ENCODE measurements around the gene JUP. TPM values are rescaled to one million over a fixed set of nuclear protein-coding genes. Genes with fewer than 3 reads are reported as not detected.

Gene JUP
- total and polyA plus RNA-seq, 2 of the 13 experiments (the other 11 are each of a cell fraction or from before 2014, with no cell fraction given): 12.1 to 20.6 TPM

DNA sequence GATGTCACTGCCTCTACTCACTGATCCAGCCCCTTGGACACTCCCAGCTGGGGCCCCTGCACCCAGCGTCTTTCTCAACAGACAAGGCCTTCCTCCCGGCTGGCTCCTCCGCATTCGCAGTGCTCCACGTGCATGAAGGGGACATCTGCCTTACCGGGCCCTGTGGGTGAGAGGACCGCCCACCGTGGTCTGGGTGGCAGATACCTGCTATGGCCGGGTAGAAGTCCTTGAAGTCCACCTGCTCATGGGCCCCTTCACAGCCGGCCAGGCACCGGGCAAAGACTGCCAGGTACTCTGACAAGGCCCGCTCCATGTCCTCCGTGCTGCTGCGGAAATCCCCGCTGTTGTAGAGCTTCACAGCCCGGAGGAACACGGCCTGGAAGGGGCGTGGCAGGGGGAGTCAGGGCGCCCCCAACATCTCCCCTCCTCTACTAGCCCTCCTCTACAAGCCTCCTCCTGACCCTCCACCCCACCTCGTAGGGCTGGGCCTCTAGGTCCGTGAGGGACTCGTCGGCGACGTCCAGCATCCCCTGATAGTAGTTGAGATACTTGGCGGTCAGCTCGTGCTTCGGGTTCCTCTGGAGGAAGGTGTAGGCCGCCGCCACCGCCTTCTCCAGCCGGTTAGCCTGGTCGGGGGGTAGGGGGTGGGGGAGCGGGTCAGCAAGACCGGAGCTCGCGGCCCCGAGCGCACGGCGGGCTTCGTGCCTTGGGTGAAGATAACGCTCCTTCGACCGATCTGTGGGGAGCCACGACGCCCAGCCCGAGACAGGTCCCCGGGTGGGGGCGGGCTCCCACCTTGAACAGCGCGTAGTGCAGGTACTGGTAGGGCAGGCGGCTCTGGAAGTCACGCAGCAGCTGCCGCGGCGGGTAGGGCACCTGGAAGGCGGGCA, 24.4 kb upstream of the JUP start (continued):
- TF ChIP-seq, protein P1, sequence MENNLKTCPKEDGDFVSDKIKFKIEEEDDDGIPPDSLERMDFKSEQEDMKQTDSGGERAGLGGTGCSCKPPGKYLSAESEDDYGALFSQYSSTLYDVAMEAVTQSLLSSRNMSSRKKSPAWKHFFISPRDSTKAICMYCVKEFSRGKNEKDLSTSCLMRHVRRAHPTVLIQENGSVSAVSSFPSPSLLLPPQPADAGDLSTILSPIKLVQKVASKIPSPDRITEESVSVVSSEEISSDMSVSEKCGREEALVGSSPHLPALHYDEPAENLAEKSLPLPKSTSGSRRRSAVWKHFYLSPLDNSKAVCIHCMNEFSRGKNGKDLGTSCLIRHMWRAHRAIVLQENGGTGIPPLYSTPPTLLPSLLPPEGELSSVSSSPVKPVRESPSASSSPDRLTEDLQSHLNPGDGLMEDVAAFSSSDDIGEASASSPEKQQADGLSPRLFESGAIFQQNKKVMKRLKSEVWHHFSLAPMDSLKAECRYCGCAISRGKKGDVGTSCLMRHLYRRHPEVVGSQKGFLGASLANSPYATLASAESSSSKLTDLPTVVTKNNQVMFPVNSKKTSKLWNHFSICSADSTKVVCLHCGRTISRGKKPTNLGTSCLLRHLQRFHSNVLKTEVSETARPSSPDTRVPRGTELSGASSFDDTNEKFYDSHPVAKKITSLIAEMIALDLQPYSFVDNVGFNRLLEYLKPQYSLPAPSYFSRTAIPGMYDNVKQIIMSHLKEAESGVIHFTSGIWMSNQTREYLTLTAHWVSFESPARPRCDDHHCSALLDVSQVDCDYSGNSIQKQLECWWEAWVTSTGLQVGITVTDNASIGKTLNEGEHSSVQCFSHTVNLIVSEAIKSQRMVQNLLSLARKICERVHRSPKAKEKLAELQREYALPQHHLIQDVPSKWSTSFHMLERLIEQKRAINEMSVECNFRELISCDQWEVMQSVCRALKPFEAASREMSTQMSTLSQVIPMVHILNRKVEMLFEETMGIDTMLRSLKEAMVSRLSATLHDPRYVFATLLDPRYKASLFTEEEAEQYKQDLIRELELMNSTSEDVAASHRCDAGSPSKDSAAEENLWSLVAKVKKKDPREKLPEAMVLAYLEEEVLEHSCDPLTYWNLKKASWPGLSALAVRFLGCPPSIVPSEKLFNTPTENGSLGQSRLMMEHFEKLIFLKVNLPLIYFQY (CRISPR knock-in tag; IDR thresholded peaks at IDR 0.05; ENCODE audit: borderline replicate concordance): 0 out of 2 replicates have a peak, but pooled peaks have one; percentile 28
- TF ChIP-seq ARID2 (CRISPR knock-in tag; IDR thresholded peaks at IDR 0.05; ENCODE audit: borderline replicate concordance) (no peak), PCBP1 (IDR thresholded peaks at IDR 0.05; ENCODE audit: borderline replicate concordance, low read depth, low read length) (no peak), SSRP1 (CRISPR knock-in tag; IDR thresholded peaks at IDR 0.05) (no peak), RARA (CRISPR knock-in tag; IDR thresholded peaks at IDR 0.05) (no peak), SPEN (CRISPR knock-in tag; IDR thresholded peaks at IDR 0.05; ENCODE audit: low read depth) (no peak; the same call in 1 of the 2 replicates), KDM5A (IDR thresholded peaks at IDR 0.05; ENCODE audit: borderline replicate concordance, low read length) (no peak), PAX8 (CRISPR knock-in tag; IDR thresholded peaks at IDR 0.05; ENCODE audit: borderline replicate concordance) (no peak)
- TF ChIP-seq, protein P2, sequence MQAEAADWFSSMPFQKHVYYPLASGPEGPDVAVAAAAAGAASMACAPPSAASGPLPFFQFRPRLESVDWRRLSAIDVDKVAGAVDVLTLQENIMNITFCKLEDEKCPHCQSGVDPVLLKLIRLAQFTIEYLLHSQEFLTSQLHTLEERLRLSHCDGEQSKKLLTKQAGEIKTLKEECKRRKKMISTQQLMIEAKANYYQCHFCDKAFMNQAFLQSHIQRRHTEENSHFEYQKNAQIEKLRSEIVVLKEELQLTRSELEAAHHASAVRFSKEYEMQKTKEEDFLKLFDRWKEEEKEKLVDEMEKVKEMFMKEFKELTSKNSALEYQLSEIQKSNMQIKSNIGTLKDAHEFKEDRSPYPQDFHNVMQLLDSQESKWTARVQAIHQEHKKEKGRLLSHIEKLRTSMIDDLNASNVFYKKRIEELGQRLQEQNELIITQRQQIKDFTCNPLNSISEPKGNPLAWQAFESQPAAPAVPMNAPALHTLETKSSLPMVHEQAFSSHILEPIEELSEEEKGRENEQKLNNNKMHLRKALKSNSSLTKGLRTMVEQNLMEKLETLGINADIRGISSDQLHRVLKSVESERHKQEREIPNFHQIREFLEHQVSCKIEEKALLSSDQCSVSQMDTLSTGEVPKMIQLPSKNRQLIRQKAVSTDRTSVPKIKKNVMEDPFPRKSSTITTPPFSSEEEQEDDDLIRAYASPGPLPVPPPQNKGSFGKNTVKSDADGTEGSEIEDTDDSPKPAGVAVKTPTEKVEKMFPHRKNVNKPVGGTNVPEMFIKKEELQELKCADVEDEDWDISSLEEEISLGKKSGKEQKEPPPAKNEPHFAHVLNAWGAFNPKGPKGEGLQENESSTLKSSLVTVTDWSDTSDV (CRISPR knock-in tag; IDR thresholded peaks at IDR 0.05): 0 out of 2 replicates have a peak, but pooled peaks have one; percentile 38
- TF ChIP-seq, protein P3, sequence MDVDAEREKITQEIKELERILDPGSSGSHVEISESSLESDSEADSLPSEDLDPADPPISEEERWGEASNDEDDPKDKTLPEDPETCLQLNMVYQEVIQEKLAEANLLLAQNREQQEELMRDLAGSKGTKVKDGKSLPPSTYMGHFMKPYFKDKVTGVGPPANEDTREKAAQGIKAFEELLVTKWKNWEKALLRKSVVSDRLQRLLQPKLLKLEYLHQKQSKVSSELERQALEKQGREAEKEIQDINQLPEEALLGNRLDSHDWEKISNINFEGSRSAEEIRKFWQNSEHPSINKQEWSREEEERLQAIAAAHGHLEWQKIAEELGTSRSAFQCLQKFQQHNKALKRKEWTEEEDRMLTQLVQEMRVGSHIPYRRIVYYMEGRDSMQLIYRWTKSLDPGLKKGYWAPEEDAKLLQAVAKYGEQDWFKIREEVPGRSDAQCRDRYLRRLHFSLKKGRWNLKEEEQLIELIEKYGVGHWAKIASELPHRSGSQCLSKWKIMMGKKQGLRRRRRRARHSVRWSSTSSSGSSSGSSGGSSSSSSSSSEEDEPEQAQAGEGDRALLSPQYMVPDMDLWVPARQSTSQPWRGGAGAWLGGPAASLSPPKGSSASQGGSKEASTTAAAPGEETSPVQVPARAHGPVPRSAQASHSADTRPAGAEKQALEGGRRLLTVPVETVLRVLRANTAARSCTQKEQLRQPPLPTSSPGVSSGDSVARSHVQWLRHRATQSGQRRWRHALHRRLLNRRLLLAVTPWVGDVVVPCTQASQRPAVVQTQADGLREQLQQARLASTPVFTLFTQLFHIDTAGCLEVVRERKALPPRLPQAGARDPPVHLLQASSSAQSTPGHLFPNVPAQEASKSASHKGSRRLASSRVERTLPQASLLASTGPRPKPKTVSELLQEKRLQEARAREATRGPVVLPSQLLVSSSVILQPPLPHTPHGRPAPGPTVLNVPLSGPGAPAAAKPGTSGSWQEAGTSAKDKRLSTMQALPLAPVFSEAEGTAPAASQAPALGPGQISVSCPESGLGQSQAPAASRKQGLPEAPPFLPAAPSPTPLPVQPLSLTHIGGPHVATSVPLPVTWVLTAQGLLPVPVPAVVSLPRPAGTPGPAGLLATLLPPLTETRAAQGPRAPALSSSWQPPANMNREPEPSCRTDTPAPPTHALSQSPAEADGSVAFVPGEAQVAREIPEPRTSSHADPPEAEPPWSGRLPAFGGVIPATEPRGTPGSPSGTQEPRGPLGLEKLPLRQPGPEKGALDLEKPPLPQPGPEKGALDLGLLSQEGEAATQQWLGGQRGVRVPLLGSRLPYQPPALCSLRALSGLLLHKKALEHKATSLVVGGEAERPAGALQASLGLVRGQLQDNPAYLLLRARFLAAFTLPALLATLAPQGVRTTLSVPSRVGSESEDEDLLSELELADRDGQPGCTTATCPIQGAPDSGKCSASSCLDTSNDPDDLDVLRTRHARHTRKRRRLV (CRISPR knock-in tag; IDR thresholded peaks at IDR 0.05): no peak
- TF ChIP-seq, protein P4, sequence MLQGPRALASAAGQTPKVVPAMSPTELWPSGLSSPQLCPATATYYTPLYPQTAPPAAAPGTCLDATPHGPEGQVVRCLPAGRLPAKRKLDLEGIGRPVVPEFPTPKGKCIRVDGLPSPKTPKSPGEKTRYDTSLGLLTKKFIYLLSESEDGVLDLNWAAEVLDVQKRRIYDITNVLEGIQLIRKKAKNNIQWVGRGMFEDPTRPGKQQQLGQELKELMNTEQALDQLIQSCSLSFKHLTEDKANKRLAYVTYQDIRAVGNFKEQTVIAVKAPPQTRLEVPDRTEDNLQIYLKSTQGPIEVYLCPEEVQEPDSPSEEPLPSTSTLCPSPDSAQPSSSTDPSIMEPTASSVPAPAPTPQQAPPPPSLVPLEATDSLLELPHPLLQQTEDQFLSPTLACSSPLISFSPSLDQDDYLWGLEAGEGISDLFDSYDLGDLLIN (CRISPR knock-in tag; IDR thresholded peaks at IDR 0.05; ENCODE audit: borderline replicate concordance): no peak
